Sigmoid colon (tissue), 4 donors: ENCODE results near the gene CDC25B.

Source experiments
- POLR2AphosphoS5 ChIP-seq, 4 donors: sonication (generic); formaldehyde crosslinking; IDR thresholded peaks; one replicate each; pipeline ENCODE4 v1.6.1; 2017; ENCODE audit warnings: antibody characterized with exemption in 4 of 4
- TF ChIP-seq, protein P1 (sequence below), 4 experiments: fragments of 450-650 bp in 3 of 4; fragments of 200-600 bp in 1 of 4; IDR thresholded peaks; one replicate each; pipeline ENCODE4 v1.5.1; 2016 to 2019; ENCODE audit warnings: antibody characterized with exemption in 4 of 4, mild to moderate bottlenecking in 3 of 4, moderate library complexity in 2 of 4

DNA sequence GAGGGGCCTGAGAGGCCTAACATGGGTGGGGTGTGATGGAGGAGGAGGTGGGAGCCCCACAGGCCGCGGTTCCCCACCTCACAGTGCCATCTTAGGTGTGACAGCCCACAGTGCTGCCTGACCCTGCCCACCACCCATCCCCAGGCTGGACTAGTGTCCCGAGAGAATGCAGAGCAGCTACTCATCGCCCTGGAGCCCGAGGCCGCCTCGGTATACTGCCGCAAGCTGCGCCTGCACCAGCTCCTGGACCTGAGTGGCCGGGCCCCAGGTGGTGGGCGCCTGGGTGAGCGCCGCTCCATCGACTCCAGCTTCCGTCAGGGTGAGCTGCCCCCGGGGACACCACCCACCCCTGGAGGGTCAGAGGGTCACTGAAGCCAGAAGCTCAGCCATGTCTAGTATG, 48.0 kb upstream of the CDC25B start:
- TF ChIP-seq, protein P1, sequence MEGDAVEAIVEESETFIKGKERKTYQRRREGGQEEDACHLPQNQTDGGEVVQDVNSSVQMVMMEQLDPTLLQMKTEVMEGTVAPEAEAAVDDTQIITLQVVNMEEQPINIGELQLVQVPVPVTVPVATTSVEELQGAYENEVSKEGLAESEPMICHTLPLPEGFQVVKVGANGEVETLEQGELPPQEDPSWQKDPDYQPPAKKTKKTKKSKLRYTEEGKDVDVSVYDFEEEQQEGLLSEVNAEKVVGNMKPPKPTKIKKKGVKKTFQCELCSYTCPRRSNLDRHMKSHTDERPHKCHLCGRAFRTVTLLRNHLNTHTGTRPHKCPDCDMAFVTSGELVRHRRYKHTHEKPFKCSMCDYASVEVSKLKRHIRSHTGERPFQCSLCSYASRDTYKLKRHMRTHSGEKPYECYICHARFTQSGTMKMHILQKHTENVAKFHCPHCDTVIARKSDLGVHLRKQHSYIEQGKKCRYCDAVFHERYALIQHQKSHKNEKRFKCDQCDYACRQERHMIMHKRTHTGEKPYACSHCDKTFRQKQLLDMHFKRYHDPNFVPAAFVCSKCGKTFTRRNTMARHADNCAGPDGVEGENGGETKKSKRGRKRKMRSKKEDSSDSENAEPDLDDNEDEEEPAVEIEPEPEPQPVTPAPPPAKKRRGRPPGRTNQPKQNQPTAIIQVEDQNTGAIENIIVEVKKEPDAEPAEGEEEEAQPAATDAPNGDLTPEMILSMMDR (IDR thresholded peaks at IDR 0.05): no peak
- TF ChIP-seq POLR2AphosphoS5 (IDR thresholded peaks at IDR 0.05): no peak
